WTC11 (cell line): ENCODE measurements around the gene LFNG. TPM values are rescaled to one million over a fixed set of nuclear protein-coding genes. Genes with fewer than 3 reads are reported as not detected.

Experiments
- AR ChIP-seq: fragments of 250-450 bp; sonication (Bioruptor Pico); IDR thresholded peaks from 2 replicates; pipeline ENCODE4 v1.9.0; 2021; ENCODE audit warnings: mild to moderate bottlenecking
- ATF1 ChIP-seq: sonication (generic); formaldehyde crosslinking; IDR thresholded peaks from 2 replicates; pipeline ENCODE4 v1.8.1; 2023; ENCODE audit warnings: mild to moderate bottlenecking, moderate library complexity, missing genetic modification reagents
- ATF2 ChIP-seq: sonication (generic); formaldehyde crosslinking; IDR thresholded peaks from 2 replicates; pipeline ENCODE4 v1.8.1; 2022; ENCODE audit warnings: low read depth, missing genetic modification reagents, borderline replicate concordance
- ATF3 ChIP-seq: sonication (generic); formaldehyde crosslinking; conservative IDR thresholded peaks from 2 replicates; pipeline ENCODE4 v1.8.1; 2022; ENCODE audit warnings: mild to moderate bottlenecking, missing genetic modification reagents
- CREM ChIP-seq: sonication (generic); formaldehyde crosslinking; IDR thresholded peaks from 2 replicates; pipeline ENCODE4 v1.8.1; 2022; ENCODE audit warnings: mild to moderate bottlenecking, missing genetic modification reagents, moderate library complexity
- CTCF ChIP-seq: fragments of 200-600 bp; IDR thresholded peaks from 2 replicates; pipeline ENCODE4 v1.8.0; 2022; ENCODE audit warnings: antibody characterized with exemption
- E2F1 ChIP-seq: sonication (generic); formaldehyde crosslinking; IDR thresholded peaks from 2 replicates; pipeline ENCODE4 v1.8.0; 2022; ENCODE audit warnings: mild to moderate bottlenecking, missing genetic modification reagents
- E2F5 ChIP-seq: sonication (generic); formaldehyde crosslinking; IDR thresholded peaks from 2 replicates; pipeline ENCODE4 v1.8.1; 2022; ENCODE audit warnings: mild to moderate bottlenecking, moderate library complexity, missing genetic modification reagents
- EMX1 ChIP-seq: fragments of 250-450 bp; sonication (Bioruptor Pico); IDR thresholded peaks from 2 replicates; pipeline ENCODE4 v1.8.0; 2021; ENCODE audit warnings: mild to moderate bottlenecking
- ESRRA ChIP-seq: sonication (generic); formaldehyde crosslinking; IDR thresholded peaks from 2 replicates; pipeline ENCODE4 v1.8.1; 2022; ENCODE audit warnings: mild to moderate bottlenecking, missing genetic modification reagents, borderline replicate concordance
- ETV6 ChIP-seq: sonication (generic); formaldehyde crosslinking; IDR thresholded peaks from 2 replicates; pipeline ENCODE4 v1.8.1; 2022; ENCODE audit warnings: mild to moderate bottlenecking, missing genetic modification reagents
- GABPB1 ChIP-seq: sonication (generic); formaldehyde crosslinking; IDR thresholded peaks from 2 replicates; pipeline ENCODE4 v1.8.1; 2023; ENCODE audit warnings: mild to moderate bottlenecking, missing genetic modification reagents
- GRHL2 ChIP-seq: fragments of 250-450 bp; sonication (Bioruptor Pico); IDR thresholded peaks from 2 replicates; pipeline ENCODE4 v1.8.0; 2022; ENCODE audit warnings: mild to moderate bottlenecking, moderate library complexity; ENCODE audit not compliant: insufficient replicate concordance, severe bottlenecking
- HMGXB4 ChIP-seq: sonication (generic); formaldehyde crosslinking; IDR thresholded peaks from 2 replicates; pipeline ENCODE4 v1.8.1; 2023; ENCODE audit warnings: mild to moderate bottlenecking, moderate library complexity, missing genetic modification reagents
- IRF2 ChIP-seq: sonication (generic); formaldehyde crosslinking; IDR thresholded peaks from 2 replicates; pipeline ENCODE4 v1.8.0; 2022; ENCODE audit warnings: low read depth, missing genetic modification reagents, borderline replicate concordance
- MAX ChIP-seq: sonication (generic); formaldehyde crosslinking; IDR thresholded peaks from 2 replicates; pipeline ENCODE4 v1.8.0; 2022; ENCODE audit warnings: mild to moderate bottlenecking, missing genetic modification reagents
- NFATC4 ChIP-seq: fragments of 250-450 bp; sonication (Bioruptor Pico); IDR thresholded peaks from 2 replicates; pipeline ENCODE4 v1.9.0; 2021; ENCODE audit warnings: mild to moderate bottlenecking
- NR1H2 ChIP-seq: sonication (generic); formaldehyde crosslinking; IDR thresholded peaks from 2 replicates; pipeline ENCODE4 v1.9.0; 2021; ENCODE audit warnings: mild to moderate bottlenecking, moderate library complexity, missing genetic modification reagents
- RORB ChIP-seq: fragments of 250-450 bp; sonication (Bioruptor Pico); IDR thresholded peaks from 2 replicates; pipeline ENCODE4 v1.9.0; 2021; ENCODE audit warnings: mild to moderate bottlenecking
- SP1 ChIP-seq: sonication (generic); formaldehyde crosslinking; conservative IDR thresholded peaks from 2 replicates; pipeline ENCODE4 v1.8.1; 2022; ENCODE audit warnings: missing genetic modification reagents
- TEAD1 ChIP-seq: sonication (generic); formaldehyde crosslinking; IDR thresholded peaks from 2 replicates; pipeline ENCODE4 v1.8.0; 2022; ENCODE audit warnings: mild to moderate bottlenecking, missing genetic modification reagents
- TP53 ChIP-seq: sonication (generic); formaldehyde crosslinking; IDR thresholded peaks from 2 replicates; pipeline ENCODE4 v1.8.1; 2023; ENCODE audit warnings: mild to moderate bottlenecking, missing genetic modification reagents
- USF2 ChIP-seq: sonication (generic); formaldehyde crosslinking; IDR thresholded peaks from 2 replicates; pipeline ENCODE4 v1.8.1; 2023; ENCODE audit warnings: mild to moderate bottlenecking, missing genetic modification reagents, moderate library complexity
- ZMAT4 ChIP-seq: fragments of 250-450 bp; sonication (Bioruptor Pico); IDR thresholded peaks from 2 replicates; pipeline ENCODE4 v1.9.0; 2021; ENCODE audit warnings: mild to moderate bottlenecking
- ZNF138 ChIP-seq: sonication (generic); formaldehyde crosslinking; conservative IDR thresholded peaks from 2 replicates; pipeline ENCODE4 v1.8.1; 2022; ENCODE audit warnings: mild to moderate bottlenecking, moderate library complexity, missing genetic modification reagents
- ZNF263 ChIP-seq: sonication (generic); formaldehyde crosslinking; IDR thresholded peaks from 2 replicates; pipeline ENCODE4 v1.8.1; 2022; ENCODE audit warnings: low read depth, mild to moderate bottlenecking, moderate library complexity, missing genetic modification reagents
- ZNF512 ChIP-seq: sonication (generic); formaldehyde crosslinking; IDR thresholded peaks from 2 replicates; pipeline ENCODE4 v1.8.1; 2022; ENCODE audit warnings: missing genetic modification reagents, borderline replicate concordance
- total RNA-seq: library from RNA; stranded (reverse); gene quantifications from 3 replicates; pipeline ENCODE4 v1.2.3, GENCODE V29; 2021

Gene LFNG
- total RNA-seq, 1 experiment from 2014 or later: 29.4 TPM

- TF ChIP-seq ATF2 (CRISPR knock-in tag) (no peak), AR (CRISPR knock-in tag) (no peak), ETV6 (CRISPR knock-in tag) (peak; percentile 57; the same call in 1 of the 2 replicates), TP53 (CRISPR knock-in tag) (no peak), MAX (no peak; the same call in 1 of the 2 replicates), ZMAT4 (CRISPR knock-in tag) (no peak), GRHL2 (CRISPR knock-in tag) (no peak), E2F5 (CRISPR knock-in tag) (no peak), CTCF (no peak), ESRRA (CRISPR knock-in tag) (0 out of 2 replicates have a peak, but pooled peaks have one; percentile 19), SP1 (CRISPR knock-in tag) (peak; percentile 66), NFATC4 (CRISPR knock-in tag) (no peak), NR1H2 (CRISPR knock-in tag) (no peak), TEAD1 (CRISPR knock-in tag) (0 out of 2 replicates have a peak, but pooled peaks have one; percentile 35), ATF3 (no peak), ZNF138 (CRISPR knock-in tag) (no peak), ZNF263 (CRISPR knock-in tag) (no peak), IRF2 (CRISPR knock-in tag) (no peak), ZNF512 (CRISPR knock-in tag) (no peak), USF2 (CRISPR knock-in tag) (peak; percentile 40; the same call in 1 of the 2 replicates), HMGXB4 (CRISPR knock-in tag) (no peak), GABPB1 (CRISPR knock-in tag) (no peak), E2F1 (CRISPR knock-in tag) (no peak), ATF1 (CRISPR knock-in tag) (no peak), CREM (no peak), RORB (no peak), EMX1 (no peak)
Observed at GRCh38 chr7:2523461-2523936, 3.9 kb downstream of the LFNG start (continued).
